Loucy (cell line): ENCODE data around the gene STX16.
"Not testable (repeated sequence)": the region's sequence is repeated elsewhere in the genome, so short reads cannot be mapped to it uniquely, and the experiment has no call there.

Source experiments
- H2AFZ ChIP-seq: fragments of 200-600 bp; sonication (generic); 2 replicates; pipeline ENCODE4 v1.6.0; 2016; ENCODE audit warnings: antibody characterized with exemption, mild to moderate bottlenecking, low read length, moderate library complexity
- H3F3A ChIP-seq: fragments of 200-600 bp; 2 replicates; pipeline ENCODE4 v1.6.0; 2016; ENCODE audit warnings: antibody characterized with exemption, low read depth, mild to moderate bottlenecking
- H3K27me3 ChIP-seq: fragments of 200-600 bp; sonication (generic); 2 replicates; pipeline ENCODE4 v1.6.1; 2014; ENCODE audit warnings: low read length, mild to moderate bottlenecking; ENCODE audit not compliant: insufficient read depth, poor library complexity, severe bottlenecking
- H3K36me3 ChIP-seq: fragments of 200-600 bp; sonication (generic); 2 replicates; pipeline ENCODE4 v1.6.1; 2016; ENCODE audit warnings: low read length; ENCODE audit not compliant: insufficient read depth
- H3K4me1 ChIP-seq: fragments of 200-600 bp; sonication (generic); 2 replicates; pipeline ENCODE4 v1.5.1; 2014; ENCODE audit warnings: low read length, mild to moderate bottlenecking; ENCODE audit not compliant: insufficient read depth, poor library complexity, severe bottlenecking
- H3K4me2 ChIP-seq: fragments of 200-600 bp; sonication (generic); 2 replicates; pipeline ENCODE4 v1.6.0; 2014; ENCODE audit warnings: antibody characterized with exemption, low read length, low read depth, mild to moderate bottlenecking; ENCODE audit not compliant: poor library complexity, severe bottlenecking
- H3K4me3 ChIP-seq: fragments of 200-600 bp; sonication (generic); 2 replicates; pipeline ENCODE4 v1.5.1; 2014; ENCODE audit warnings: low read length, mild to moderate bottlenecking, mixed read lengths; ENCODE audit not compliant: poor library complexity, severe bottlenecking
- H3K79me2 ChIP-seq: fragments of 200-600 bp; sonication (generic); 2 replicates; pipeline ENCODE4 v1.6.1; 2014; ENCODE audit warnings: low read length; ENCODE audit not compliant: insufficient read depth
- H3K9ac ChIP-seq: fragments of 200-600 bp; sonication (generic); 2 replicates; pipeline ENCODE4 v1.6.0; 2014; ENCODE audit warnings: mild to moderate bottlenecking, low read depth, low read length, moderate library complexity; ENCODE audit not compliant: poor library complexity, severe bottlenecking
- H3K9me2 ChIP-seq: fragments of 200-600 bp; sonication (generic); replicated peaks from 2 replicates; pipeline ENCODE4 v1.6.1; 2016; ENCODE audit warnings: low read depth, low read length, mixed read lengths
- H3K9me3 ChIP-seq: fragments of 200-600 bp; sonication (generic); 2 replicates; pipeline ENCODE4 v1.6.1; 2014; ENCODE audit warnings: mild to moderate bottlenecking, antibody characterized with exemption, low read length, low read depth; ENCODE audit not compliant: insufficient read depth
- H4K20me1 ChIP-seq: fragments of 200-600 bp; sonication (generic); 2 replicates; pipeline ENCODE4 v1.6.0; 2014; ENCODE audit warnings: antibody characterized with exemption, low read length, mild to moderate bottlenecking; ENCODE audit not compliant: insufficient read depth, poor library complexity, severe bottlenecking
- EZH2phosphoT487 ChIP-seq: fragments of 200-600 bp; IDR thresholded peaks from 2 replicates; pipeline ENCODE4 v1.6.1; 2018; ENCODE audit warnings: antibody characterized with exemption, mild to moderate bottlenecking, moderate library complexity, borderline replicate concordance
- TF ChIP-seq, protein P1 (sequence below): fragments of 200-600 bp; sonication (generic); conservative IDR thresholded peaks from 2 replicates; pipeline ENCODE4 v1.5.1; 2014; ENCODE audit warnings: mild to moderate bottlenecking, antibody characterized with exemption, low read length

STX16 gene

DNA sequence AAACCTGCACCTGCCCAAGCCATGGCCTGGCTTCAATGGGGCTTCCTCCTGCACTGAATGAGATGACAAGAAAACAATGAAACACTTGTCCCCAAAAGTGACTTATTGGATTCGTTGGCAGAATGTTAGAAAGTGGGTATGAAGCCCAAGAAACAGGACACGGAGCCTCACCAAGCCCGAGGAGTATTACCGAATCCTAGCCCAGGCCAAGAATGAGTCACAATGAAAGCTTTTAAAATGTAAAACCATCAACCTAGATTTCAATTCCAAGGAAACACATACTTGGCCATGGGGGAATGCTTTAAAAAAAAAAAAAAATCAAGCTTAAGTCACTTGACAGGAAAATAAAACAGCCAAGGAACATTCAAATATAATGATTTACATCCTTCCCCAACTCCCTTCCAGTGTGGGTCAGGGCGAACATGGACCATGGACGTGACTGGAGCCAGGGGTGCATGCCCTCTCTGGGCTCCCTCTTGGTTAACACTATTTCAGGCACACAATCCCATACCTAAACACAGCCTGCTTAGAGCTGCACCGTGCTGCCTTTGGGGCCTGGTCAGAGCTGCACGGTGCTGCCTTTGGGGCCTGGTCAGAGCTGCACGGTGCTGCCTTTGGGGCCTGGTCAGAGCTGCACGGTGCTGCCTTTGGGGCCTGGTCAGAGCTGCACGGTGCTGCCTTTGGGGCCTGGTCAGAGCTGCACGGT is 3.1 kb upstream of the STX16 start:
- Histone ChIP-seq H2AFZ (no peak overlapping the region), H3K4me3 (no peak overlapping the region), H3K36me3 (no peaks in the 10 kb centered on the region), H3K9me3 (no peaks in the 10 kb centered on the region), H4K20me1 (peaks cover 14% of the 10 kb centered on the region), H3K27me3 (no peaks in the 10 kb centered on the region), H3K4me2 (no peak overlapping the region), H3F3A (no peaks in the 10 kb centered on the region), H3K9me2 (no peaks in the 10 kb centered on the region), H3K79me2 (peaks cover 19% of the 10 kb centered on the region), H3K4me1 (peaks cover 7% of the 10 kb centered on the region), H3K9ac (no peak overlapping the region)
- TF ChIP-seq, protein P1, sequence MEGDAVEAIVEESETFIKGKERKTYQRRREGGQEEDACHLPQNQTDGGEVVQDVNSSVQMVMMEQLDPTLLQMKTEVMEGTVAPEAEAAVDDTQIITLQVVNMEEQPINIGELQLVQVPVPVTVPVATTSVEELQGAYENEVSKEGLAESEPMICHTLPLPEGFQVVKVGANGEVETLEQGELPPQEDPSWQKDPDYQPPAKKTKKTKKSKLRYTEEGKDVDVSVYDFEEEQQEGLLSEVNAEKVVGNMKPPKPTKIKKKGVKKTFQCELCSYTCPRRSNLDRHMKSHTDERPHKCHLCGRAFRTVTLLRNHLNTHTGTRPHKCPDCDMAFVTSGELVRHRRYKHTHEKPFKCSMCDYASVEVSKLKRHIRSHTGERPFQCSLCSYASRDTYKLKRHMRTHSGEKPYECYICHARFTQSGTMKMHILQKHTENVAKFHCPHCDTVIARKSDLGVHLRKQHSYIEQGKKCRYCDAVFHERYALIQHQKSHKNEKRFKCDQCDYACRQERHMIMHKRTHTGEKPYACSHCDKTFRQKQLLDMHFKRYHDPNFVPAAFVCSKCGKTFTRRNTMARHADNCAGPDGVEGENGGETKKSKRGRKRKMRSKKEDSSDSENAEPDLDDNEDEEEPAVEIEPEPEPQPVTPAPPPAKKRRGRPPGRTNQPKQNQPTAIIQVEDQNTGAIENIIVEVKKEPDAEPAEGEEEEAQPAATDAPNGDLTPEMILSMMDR = no peak
- TF ChIP-seq EZH2phosphoT487 = no peak

DNA sequence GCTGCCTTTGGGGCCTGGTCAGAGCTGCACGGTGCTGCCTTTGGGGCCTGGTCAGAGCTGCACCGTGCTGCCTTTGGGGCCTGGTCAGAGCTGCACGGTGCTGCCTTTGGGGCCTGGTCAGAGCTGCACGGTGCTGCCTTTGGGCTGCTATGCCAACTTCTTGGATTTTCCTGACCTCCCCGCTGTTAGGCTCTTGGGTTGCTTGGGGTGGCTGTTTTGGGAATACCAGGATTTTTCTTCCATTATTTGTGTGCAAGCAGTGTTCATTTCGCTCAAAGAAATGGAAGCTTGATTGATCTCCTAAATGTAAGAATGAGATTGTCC is 2.6 kb upstream of the STX16 start:
- not testable (repeated sequence) for H2AFZ ChIP-seq, H3K9me2 ChIP-seq, H3K9me3 ChIP-seq, H3F3A ChIP-seq, H3K4me2 ChIP-seq, H3K9ac ChIP-seq, H3K27me3 ChIP-seq, H3K36me3 ChIP-seq, H3K4me3 ChIP-seq
- peaks cover 19% of the 10 kb centered on the region for H4K20me1 ChIP-seq
- peaks cover 24% of the 10 kb centered on the region for H3K79me2 ChIP-seq
- H3K4me1 ChIP-seq = peaks cover 12% of the 10 kb centered on the region

DNA sequence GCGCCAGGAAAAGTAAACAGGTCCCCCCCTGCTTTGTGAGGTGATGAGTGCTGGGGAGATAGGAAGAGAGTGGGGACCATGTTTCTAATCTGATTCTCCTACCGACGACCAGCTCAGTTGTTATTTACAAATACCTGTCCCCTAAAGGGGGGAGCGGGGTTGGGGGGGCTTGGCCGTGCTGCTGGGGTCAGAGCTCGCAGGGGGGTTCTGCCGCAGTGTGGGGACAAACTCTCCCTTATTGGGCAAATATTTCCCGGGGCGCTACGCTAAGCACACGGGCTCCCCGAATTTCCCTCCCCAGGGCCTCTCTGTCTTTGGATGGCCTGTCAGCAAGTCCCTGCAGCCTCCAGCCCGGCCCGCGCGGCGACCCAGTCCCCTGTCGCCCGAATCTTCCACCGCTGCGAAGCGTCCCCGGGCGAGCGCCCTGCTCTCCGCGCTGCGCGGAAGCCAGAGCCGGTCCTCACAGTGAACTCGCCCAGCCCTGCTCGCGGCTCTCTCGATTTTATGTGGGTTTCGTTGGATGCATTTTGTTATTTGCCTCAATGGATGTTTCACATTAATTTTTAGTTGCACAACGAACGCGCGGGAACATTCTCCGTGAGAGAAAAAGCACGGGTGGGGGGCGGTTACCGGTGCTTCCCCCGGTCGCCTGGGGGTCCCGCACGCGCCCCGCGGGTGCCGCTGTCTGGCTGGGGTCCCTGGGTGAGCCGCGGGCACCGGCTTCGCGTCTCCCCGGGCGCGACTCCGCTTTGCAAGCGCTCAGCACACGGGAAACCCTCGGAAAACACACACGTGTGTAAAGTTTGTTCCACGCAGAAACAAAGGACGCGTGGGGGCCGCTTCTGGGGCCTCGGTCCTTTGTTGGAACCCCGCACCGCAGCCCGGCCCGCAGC is 1.5 kb upstream of the STX16 start:
- Histone ChIP-seq H4K20me1 (peaks cover 29% of the 10 kb centered on the region), H3K27me3 (no peaks in the 10 kb centered on the region), H3K36me3 (no peaks in the 10 kb centered on the region), H3K9me3 (no peaks in the 10 kb centered on the region), H3F3A (no peaks in the 10 kb centered on the region), H3K79me2 (peaks cover 35% of the 10 kb centered on the region), H3K9me2 (no peaks in the 10 kb centered on the region), H2AFZ (peak overlapping the region; percentile 94), H3K4me2 (peak overlapping the region; percentile 76), H3K9ac (peak overlapping the region; percentile 91), H3K4me1 (peaks cover 22% of the 10 kb centered on the region), H3K4me3 (peak overlapping the region; percentile 91)
- TF ChIP-seq EZH2phosphoT487 = no peak
- TF ChIP-seq, protein P1 = no peak
